SK-N-SH (cell line): Measurements from ENCODE around the gene SCGB1C1. TPM values are rescaled to one million over a fixed set of nuclear protein-coding genes. Genes with fewer than 3 reads are reported as not detected.
A peak's percentile ranks its signal among the peaks of the same experiment; 100 is the strongest.

Experiments
- CTCF ChIA-PET: fragments of 300-600, 350-600 bp; formaldehyde crosslinking; extraction: SDS; loops from one replicate; lab custom pipeline; 2021; lab: Yijun Ruan, JAX
- POLR2A ChIA-PET: fragments of 350-600 bp; sonication (Branson Sonifier 250); formaldehyde crosslinking; extraction: SDS; loops from one replicate; lab custom pipeline; 2020; ENCODE audit warnings: antibody characterized with exemption, inconsistent platforms; lab: Yijun Ruan, JAX
- DNase-seq: peaks from one replicate; pipeline ENCODE4 v3.0.0; 2012
- H2AFZ ChIP-seq: fragments of 200-600 bp; sonication (generic); 2 replicates; pipeline ENCODE4 v1.8.1; 2016; ENCODE audit warnings: antibody characterized with exemption, mild to moderate bottlenecking, low read depth
- H3F3A ChIP-seq: fragments of 200-600 bp; sonication (generic); replicated peaks from 2 replicates; pipeline ENCODE3; 2016; ENCODE audit warnings: antibody characterized with exemption, mild to moderate bottlenecking; ENCODE audit not compliant: insufficient read depth
- H3K27ac ChIP-seq, 2 experiments: fragments of 200-500 bp in 1 of 2; fragments of 200-600 bp in 1 of 2; sonication (Bioruptor generic) in 1 of 2; sonication (generic), shearing (Covaris generic) in 1 of 2; 2 replicates each; pipeline versions ENCODE4 v1.5.1 to v1.6.1; 2014 to 2016; ENCODE audit warnings: low read depth in 2 of 2, inconsistent platforms in 1 of 2, low read length in 1 of 2, mild to moderate bottlenecking in 1 of 2, mixed read lengths in 1 of 2
- H3K27me3 ChIP-seq: fragments of 200-600 bp; sonication (generic), shearing (Covaris generic); 2 replicates; pipeline ENCODE4 v1.6.1; 2016; ENCODE audit warnings: mixed run types; ENCODE audit not compliant: insufficient read depth
- H3K36me3 ChIP-seq, 2 experiments: fragments of 200-500 bp in 1 of 2; fragments of 200-600 bp in 1 of 2; sonication (Bioruptor generic) in 1 of 2; sonication (generic) in 1 of 2; replicated peaks in 1 of 2; 2 replicates each; pipeline versions ENCODE3 to v1.5.1; 2014 to 2016; ENCODE audit warnings: low read length in 1 of 2, mild to moderate bottlenecking in 1 of 2; ENCODE audit not compliant: insufficient read depth in 2 of 2, control insufficient read depth in 1 of 2
- H3K4me1 ChIP-seq, 2 experiments: fragments of 200-500 bp in 1 of 2; fragments of 200-600 bp in 1 of 2; sonication (Bioruptor generic) in 1 of 2; sonication (generic), shearing (Covaris generic) in 1 of 2; 2 replicates each; pipeline versions ENCODE4 v1.5.1 to v1.6.1; 2014 to 2016; ENCODE audit warnings: low read depth in 1 of 2, low read length in 1 of 2, mixed run types in 1 of 2; ENCODE audit not compliant: insufficient read depth in 2 of 2, control insufficient read depth in 1 of 2
- H3K4me2 ChIP-seq: fragments of 200-600 bp; sonication (generic), shearing (Covaris generic); 2 replicates; pipeline ENCODE4 v1.6.1; 2017; ENCODE audit warnings: mixed run types
- H3K4me3 ChIP-seq, 2 experiments: fragments of 200-500 bp in 1 of 2; fragments of 200-600 bp in 1 of 2; sonication (Bioruptor generic) in 1 of 2; sonication (generic), shearing (Covaris generic) in 1 of 2; 2 replicates each; pipeline versions ENCODE4 v1.5.1 to v1.8.1; 2014 to 2016; ENCODE audit warnings: low read depth in 2 of 2, inconsistent platforms in 1 of 2, low read length in 1 of 2, mild to moderate bottlenecking in 1 of 2, mixed read lengths in 1 of 2, moderate library complexity in 1 of 2
- H3K79me2 ChIP-seq: fragments of 200-600 bp; sonication (generic); 2 replicates; pipeline ENCODE4 v1.8.1; 2017; ENCODE audit warnings: mild to moderate bottlenecking; ENCODE audit not compliant: insufficient read depth
- H3K9ac ChIP-seq: fragments of 200-600 bp; sonication (generic); 2 replicates; pipeline ENCODE4 v1.6.1; 2017; ENCODE audit warnings: mixed run types
- H3K9me2 ChIP-seq: fragments of 200-600 bp; sonication (generic); 2 replicates; pipeline ENCODE4 v1.6.1; 2017; ENCODE audit warnings: mixed run types
- H3K9me3 ChIP-seq: fragments of 200-600 bp; sonication (generic); 2 replicates; pipeline ENCODE4 v1.6.1; 2017; ENCODE audit warnings: mixed run types, mild to moderate bottlenecking, moderate library complexity
- H4K20me1 ChIP-seq: fragments of 200-600 bp; sonication (generic); 2 replicates; pipeline ENCODE4 v1.6.1; 2017; ENCODE audit warnings: mild to moderate bottlenecking, mixed run types; ENCODE audit not compliant: insufficient read depth
- ELF1 ChIP-seq: IDR thresholded peaks from 2 replicates; pipeline ENCODE4 v1.4.0; 2012
- GABPA ChIP-seq: IDR thresholded peaks from 2 replicates; pipeline ENCODE4 v1.4.0; 2012; ENCODE audit warnings: low read depth, mild to moderate bottlenecking
- MAX ChIP-seq: IDR thresholded peaks from 2 replicates; pipeline ENCODE4 v1.4.0; 2012; ENCODE audit warnings: low read depth
- MXI1 ChIP-seq: IDR thresholded peaks from 2 replicates; pipeline ENCODE4 v1.6.1; 2012; ENCODE audit warnings: mild to moderate bottlenecking, low read depth, low read length, improper control_type of control experiment
- NRF1 ChIP-seq: IDR thresholded peaks from 2 replicates; pipeline ENCODE4 v1.6.1; 2012; ENCODE audit warnings: low read depth, mild to moderate bottlenecking, low read length
- POLR2AphosphoS5 ChIP-seq: IDR thresholded peaks from 2 replicates; pipeline ENCODE4 v1.6.1; 2012; ENCODE audit warnings: low read depth, low read length
- RAD21 ChIP-seq: IDR thresholded peaks from 2 replicates; pipeline ENCODE4 v1.6.1; 2012; ENCODE audit warnings: mild to moderate bottlenecking, low read length
- RCOR1 ChIP-seq: fragments of 150-350 bp; IDR thresholded peaks from 2 replicates; pipeline ENCODE4 v1.6.1; 2017; ENCODE audit warnings: antibody characterized with exemption, low read length
- SIN3A ChIP-seq: IDR thresholded peaks from 2 replicates; pipeline ENCODE4 v1.6.1; 2012; ENCODE audit warnings: low read depth, mild to moderate bottlenecking, low read length, moderate library complexity, borderline replicate concordance
- TAF1 ChIP-seq: IDR thresholded peaks from 2 replicates; pipeline ENCODE4 v1.6.1; 2012; ENCODE audit warnings: low read depth, mild to moderate bottlenecking, low read length, moderate library complexity, borderline replicate concordance
- TEAD4 ChIP-seq: IDR thresholded peaks from 2 replicates; pipeline ENCODE4 v1.4.0; 2012; ENCODE audit warnings: mild to moderate bottlenecking, borderline replicate concordance; ENCODE audit not compliant: insufficient read depth
- YY1 ChIP-seq: IDR thresholded peaks from 2 replicates; pipeline ENCODE4 v1.4.0; 2012; ENCODE audit warnings: low read depth, mild to moderate bottlenecking
- WGBS: methylation state at CpG from one replicate; pipeline ENCODE4 v1.1.6; 2017; ENCODE audit warnings: low lambda C conversion rate; 5-methylcytosine and 5-hydroxymethylcytosine counted together
- polyA plus RNA-seq, 3 experiments: library from polyadenylated mRNA; depleted of rRNA; stranded (reverse); fragments of >200 nt; gene quantifications; 2 replicates each; pipeline ENCODE4 v1.2.3, GENCODE V29; 2012
- TF ChIP-seq, protein P1 (sequence below): IDR thresholded peaks from 2 replicates; pipeline ENCODE4 v1.6.1; 2012; ENCODE audit warnings: mild to moderate bottlenecking, low read depth, low read length, moderate library complexity

Gene SCGB1C1
- polyA plus RNA-seq, 1 of the 3 experiments (the other 2 are of a cell fraction) = not detected

DNA sequence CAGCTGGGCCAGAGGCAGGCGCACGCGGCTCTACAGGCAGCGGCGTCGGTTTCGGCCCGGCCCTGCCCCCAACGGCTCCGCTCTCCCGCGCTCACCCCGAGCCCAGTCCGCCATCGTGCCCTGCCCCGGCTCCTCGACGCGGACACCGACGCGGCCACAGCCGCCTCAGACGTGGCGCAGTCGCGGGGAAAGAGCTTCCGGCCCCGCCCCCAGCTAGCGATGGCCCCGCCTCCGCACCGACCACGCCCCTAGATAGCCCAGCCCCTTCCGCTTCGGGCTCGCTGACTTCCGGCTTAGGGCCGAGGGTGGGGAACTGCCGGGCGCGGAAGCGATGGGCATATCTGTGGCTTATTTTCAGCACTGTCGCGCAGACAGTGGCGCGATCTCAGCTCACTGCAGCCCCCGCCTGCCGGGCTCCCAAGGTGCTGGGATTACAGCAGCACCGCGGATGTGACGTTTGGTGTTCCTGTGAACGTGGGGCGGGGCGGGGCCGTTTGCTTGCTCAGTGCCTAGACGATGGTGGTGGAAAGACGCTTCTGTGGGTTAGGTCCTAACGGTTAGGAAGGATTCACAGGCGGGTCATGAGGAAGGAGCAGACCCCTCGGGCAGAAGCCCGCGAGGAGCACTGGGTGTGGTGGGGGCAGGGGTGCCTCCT, 14.5 kb downstream of the SCGB1C1 start, which contains the start of the genes BET1L and RIC8A:
Gene BET1L, minus strand, starts transcription at position 192 of the 655 bp plus-strand sequence. Its CDS starts 78 bp downstream, at position 114.
Gene RIC8A, plus strand, starts transcription at position 501 of the 655 bp plus-strand sequence. CDS start 1,147 bp downstream, outside the sequence.
- Histone ChIP-seq H3K9ac (peak within 1 kb of the TSS; percentile 99), H3K36me3 (peaks cover 45 to 57% of the 10 kb centered on the region in 2 experiments), H2AFZ (peak within 1 kb of the TSS; percentile 50; the same call in 1 of the 2 replicates), H3K27me3 (no peaks in the 10 kb centered on the region), H3K9me2 (no peaks in the 10 kb centered on the region)
- TF ChIP-seq POLR2AphosphoS5 = peak; percentile 92
- TF ChIP-seq MAX = peak; percentile 70
- no peak for TF ChIP-seq RCOR1
- TF ChIP-seq YY1 = 0 out of 2 replicates have a peak, but pooled peaks have one; percentile 58
- peak; percentile 70 for TF ChIP-seq TAF1
- TF ChIP-seq, protein P1, sequence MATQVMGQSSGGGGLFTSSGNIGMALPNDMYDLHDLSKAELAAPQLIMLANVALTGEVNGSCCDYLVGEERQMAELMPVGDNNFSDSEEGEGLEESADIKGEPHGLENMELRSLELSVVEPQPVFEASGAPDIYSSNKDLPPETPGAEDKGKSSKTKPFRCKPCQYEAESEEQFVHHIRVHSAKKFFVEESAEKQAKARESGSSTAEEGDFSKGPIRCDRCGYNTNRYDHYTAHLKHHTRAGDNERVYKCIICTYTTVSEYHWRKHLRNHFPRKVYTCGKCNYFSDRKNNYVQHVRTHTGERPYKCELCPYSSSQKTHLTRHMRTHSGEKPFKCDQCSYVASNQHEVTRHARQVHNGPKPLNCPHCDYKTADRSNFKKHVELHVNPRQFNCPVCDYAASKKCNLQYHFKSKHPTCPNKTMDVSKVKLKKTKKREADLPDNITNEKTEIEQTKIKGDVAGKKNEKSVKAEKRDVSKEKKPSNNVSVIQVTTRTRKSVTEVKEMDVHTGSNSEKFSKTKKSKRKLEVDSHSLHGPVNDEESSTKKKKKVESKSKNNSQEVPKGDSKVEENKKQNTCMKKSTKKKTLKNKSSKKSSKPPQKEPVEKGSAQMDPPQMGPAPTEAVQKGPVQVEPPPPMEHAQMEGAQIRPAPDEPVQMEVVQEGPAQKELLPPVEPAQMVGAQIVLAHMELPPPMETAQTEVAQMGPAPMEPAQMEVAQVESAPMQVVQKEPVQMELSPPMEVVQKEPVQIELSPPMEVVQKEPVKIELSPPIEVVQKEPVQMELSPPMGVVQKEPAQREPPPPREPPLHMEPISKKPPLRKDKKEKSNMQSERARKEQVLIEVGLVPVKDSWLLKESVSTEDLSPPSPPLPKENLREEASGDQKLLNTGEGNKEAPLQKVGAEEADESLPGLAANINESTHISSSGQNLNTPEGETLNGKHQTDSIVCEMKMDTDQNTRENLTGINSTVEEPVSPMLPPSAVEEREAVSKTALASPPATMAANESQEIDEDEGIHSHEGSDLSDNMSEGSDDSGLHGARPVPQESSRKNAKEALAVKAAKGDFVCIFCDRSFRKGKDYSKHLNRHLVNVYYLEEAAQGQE = peak; percentile 69; the same call in 1 of the 2 replicates
- peak; percentile 67; the same call in 1 of the 2 replicates for TF ChIP-seq SIN3A
- TF ChIP-seq TEAD4 = no peak
- peak; percentile 88 for TF ChIP-seq ELF1
- TF ChIP-seq MXI1 = peak; percentile 87
- TF ChIP-seq RAD21 = no peak
- TF ChIP-seq GABPA = peak; percentile 88
- peak; percentile 42 for TF ChIP-seq NRF1
- TF ChIP-seq, all 33 proteins: peak for 10
- Histone ChIP-seq H3K4me2 (peak within 1 kb of the TSS; percentile 92), H3K4me1 (peaks cover 15 to 32% of the 10 kb centered on the region in 2 experiments; a peak in 3 of 4 replicates), H3K79me2 (peaks cover 82% of the 10 kb centered on the region), H4K20me1 (peaks cover 51% of the 10 kb centered on the region), H3F3A (peaks cover 11% of the 10 kb centered on the region), H3K27ac (peak within 1 kb of the TSS; percentile 97 to 99), H3K9me3 (no peaks in the 10 kb centered on the region), H3K4me3 (peak within 1 kb of the TSS; percentile 78 to 97)
- ChIA-PET CTCF (interaction anchor here (0.8 to 1.0 kb wide), 2 partner anchors 158 to 241 kb away, joined by 4 read pairs; no protein-coding TSS in a partner anchor), POLR2A (interaction anchor here (0.8 to 1.0 kb wide), 5 partner anchors 9 to 241 kb away, joined by 3 to 4 read pairs (median 3); partner anchors contain the start of genes PSMD13 and SIRT3)
- whole genome bisulfite sequencing = 2% methylated on average over 33 of the region's 63 CpGs
- peak; percentile 98 for DNase-seq
